ENCODE data around the gene ST3GAL3.

ST3GAL3 gene

DNA sequence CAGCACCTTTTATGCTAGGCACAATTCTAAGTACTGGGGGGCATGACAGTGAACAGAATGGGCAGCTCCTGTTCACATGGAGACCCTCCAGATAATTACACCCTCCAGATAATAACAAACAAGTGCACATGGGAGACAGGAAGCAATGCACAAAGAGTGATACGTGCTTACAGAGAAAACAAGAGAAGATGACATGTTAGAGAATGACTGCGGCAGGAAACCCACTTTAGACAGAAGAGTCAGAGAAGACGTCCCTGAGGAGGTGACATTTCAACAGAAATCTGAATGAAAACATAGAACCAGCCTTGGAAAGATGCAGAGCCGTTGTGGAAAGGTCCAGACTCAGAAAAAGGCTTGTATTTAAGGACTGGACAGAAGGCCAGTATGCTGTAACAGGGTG, 171.5 kb downstream of the ST3GAL3 start:
- DNase-seq (ENCODE audit: low read depth) = no peak

DNA sequence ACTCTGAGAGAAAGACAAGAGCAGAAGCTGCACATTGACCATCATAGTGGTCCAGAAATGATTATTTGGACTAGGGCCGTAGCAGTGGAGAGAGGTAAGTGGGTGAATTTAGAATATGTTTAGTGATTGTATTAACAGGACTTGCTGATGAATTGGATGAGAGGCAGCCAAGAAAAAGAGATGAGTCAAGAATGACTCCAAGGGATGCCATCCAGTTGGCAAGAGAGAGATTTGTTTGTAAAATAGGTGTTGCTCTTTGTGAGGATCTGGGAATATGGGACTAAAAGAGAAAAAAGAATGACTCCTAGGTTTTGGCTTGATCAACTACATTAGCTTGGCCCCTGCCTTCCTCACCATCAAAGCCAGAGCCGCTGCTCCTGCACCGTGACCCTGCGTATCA, 172.1 kb downstream of the ST3GAL3 start:
- DNase-seq (ENCODE audit: low read depth) = no peak

DNA sequence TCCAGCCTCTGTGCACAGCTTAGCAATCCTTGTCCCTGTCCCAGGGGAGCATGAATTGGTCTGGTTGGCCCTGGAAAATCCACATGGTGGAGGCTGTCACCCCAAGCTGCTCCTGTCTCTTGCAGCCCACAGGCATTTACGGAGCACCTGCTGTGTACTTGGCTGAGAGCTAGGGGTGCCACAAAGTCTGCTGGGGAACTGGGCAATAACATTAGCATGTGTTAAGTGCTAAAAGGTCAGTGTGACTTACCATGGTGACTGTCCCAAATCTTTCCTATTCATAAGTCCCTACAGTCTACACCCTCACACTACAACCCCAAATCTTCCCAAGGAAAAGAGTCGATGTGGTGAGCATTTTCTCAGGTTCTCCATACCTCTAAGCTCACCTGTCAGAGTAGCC, 172.7 kb downstream of the ST3GAL3 start:
- DNase-seq (ENCODE audit: low read depth) = no peak

DNA sequence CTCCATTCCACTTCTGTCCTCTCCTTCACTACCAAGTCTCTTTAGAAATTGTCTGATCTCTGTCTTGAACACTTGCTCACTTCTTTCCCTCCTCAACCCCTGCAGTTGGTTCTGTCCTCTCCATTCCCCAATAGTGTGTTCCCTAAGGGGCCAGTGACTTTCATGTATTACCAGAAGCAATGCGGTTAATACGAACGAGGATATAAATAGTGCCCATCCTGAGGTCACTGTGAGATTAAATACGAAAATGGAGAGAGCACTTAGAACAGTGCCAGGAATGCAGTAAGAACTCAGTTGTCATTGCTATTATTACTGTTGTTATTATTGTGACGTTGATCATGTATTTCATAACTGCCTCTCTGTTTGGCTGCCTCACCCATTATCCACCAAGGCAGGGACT, 173.3 kb downstream of the ST3GAL3 start:
- DNase-seq (ENCODE audit: low read depth) = no peak

DNA sequence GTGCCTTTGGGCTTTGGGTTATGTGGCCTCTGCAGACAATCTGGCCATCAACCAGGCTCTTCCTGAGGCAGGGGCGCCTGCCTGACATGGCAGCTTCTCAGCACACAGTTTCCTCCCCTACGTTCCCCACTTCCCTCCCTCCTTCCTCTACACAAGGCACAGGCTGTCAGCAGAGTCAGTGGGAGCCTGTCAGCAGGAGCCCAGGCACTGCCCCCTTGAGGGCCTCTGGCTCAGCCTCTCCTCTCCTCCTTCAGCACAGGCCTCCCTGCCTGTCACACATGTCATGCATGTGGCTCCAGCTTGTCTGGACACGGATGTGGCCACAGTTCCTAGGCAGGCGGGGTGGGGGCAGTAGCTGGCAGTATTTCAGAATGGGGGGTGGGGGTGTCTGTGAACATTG, 174.1 kb downstream of the ST3GAL3 start:
- peak; percentile 96 for DNase-seq (ENCODE audit: low read depth)

DNA sequence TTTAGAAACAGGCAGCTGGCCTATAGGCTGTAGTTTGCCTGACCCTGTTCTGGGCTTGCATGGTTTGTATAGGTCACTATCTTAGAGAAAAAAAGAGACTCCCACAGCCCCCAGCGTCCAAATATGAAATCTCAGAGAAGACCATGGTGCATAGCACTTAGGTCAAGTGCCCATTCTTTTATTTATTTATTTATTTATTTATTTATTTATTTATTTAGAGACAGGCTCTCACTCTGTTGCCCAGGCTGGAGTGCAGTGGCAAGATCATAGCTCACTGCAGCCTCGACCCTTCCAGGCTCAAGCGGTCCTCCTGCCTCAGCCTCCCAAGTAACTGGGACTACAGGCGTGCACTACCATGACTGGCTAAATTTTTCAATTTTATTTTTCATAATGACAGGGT, 175.4 kb downstream of the ST3GAL3 start:
- DNase-seq (ENCODE audit: low read depth) = no peak

DNA sequence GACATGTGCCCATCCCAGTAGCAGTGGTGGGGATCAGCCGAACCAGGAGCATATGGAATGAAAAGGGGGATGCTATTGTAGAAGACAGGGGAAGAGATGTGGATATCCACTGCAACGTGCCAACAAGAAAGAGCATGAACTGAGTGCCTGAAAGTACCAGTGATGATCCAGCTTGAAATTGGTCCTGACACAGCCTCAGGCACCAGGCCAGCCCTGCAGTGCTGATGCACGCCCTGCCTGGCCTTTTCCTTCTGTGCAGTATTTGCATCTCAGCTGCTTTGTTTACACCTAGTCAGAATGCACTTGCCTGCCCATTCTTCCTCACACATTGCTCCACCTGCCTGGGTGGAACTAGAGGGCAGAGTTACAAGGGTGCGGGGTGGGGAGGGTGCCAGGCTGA, 176.0 kb downstream of the ST3GAL3 start:
- no peak for DNase-seq (ENCODE audit: low read depth)

DNA sequence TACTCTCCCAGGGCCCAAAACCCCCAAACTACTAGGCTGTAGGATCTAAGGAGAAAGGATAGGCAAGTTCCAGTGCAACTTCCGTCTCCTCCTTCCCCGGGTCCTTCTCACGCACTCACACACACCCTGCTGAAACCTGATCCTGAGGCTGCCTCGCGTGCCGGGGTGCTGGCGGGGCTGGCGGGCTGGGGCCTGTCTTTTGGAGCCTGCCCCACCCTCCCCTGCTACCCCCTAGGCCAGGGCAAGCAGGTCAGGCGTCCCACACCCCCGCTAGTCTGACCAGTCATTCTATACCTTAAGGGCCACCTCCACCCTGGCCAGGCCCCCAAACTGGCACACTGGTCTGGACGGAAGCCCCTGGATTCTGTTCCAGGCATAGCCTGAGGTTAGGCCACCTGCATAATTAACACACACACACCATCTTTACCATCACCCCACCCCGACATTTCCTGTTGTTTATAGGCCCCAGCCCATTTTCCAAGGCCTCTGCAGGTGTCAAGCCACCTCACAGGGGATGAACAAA, 178.0 kb downstream of the ST3GAL3 start:
- no peak for DNase-seq (ENCODE audit: low read depth)

DNA sequence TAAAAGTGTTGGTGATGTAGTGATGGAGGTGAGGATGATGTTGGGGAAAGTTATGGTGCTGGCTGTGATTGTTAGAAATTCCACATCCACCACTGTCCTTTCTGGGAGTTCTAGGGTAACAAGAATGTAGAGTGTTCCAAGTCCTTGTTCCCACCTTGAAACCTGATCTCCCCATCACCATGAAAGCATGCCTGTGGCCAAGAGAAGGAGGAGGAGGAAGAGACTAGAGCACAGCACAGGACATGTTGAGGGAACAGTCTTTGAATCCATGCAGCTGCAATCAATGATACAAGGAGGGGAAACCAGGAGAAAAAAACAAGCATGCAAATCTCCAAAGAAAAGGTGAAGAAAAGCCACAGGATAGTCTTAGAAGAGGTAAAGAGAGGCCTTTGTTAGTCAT, 180.4 kb downstream of the ST3GAL3 start:
- no peak for DNase-seq (ENCODE audit: low read depth)

DNA sequence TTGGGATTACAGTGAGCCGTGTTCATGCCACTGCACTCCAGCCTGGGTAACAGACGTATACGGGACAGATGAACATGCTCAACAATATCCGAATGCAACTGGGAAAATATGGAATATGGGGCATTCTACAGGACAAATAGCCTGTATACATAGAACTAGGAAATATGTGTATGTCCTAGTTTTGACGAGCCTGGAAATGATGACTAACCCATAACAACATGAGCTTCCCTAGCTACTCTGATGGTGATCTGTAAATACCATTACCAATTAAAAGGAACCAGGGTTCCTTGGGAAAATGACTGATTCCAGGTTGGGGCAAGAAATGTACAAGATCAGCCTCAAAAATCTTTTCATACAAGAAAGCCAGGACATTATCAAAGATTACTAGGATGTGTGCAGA, 183.5 kb downstream of the ST3GAL3 start:
- DNase-seq (ENCODE audit: low read depth) = no peak

DNA sequence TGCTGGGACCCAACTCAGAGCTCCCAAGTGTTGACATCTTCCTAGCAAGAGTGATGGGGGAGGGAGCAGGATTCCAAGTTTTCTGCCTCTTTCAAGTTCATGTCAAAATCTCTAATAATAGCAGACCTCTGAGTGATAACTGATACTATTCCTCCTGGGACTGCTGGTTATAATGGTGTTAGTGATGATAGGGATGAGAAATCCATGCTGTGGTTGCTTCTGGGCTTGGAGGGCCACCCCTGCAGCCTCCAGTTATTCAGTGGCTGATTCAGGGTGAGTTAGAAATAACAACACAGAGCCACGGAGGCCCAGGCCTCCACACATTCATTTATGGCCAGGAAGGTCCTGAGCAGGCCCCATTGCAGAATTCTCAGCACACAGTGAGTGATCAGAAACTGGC, 185.7 kb downstream of the ST3GAL3 start:
- no peak for DNase-seq (ENCODE audit: low read depth)

DNA sequence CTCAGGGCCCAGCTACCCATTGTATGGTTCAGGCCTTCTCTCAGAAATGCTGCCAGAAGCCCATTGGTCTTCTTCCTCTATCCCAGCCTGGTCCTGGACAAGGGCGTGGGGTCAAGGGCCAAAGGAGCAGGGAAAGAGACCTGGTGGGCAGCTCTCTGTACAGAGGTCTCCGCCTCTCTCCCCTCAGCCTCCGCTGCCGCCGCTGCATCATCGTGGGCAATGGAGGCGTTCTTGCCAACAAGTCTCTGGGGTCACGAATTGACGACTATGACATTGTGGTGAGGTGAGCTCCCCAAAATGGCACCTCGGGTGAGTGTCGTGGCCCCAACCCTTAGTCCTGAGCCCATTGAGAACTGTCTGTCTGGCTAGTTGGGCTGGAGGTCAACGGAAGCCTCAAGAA, 191.6 kb downstream of the ST3GAL3 start:
- no peak for DNase-seq (ENCODE audit: low read depth)

DNA sequence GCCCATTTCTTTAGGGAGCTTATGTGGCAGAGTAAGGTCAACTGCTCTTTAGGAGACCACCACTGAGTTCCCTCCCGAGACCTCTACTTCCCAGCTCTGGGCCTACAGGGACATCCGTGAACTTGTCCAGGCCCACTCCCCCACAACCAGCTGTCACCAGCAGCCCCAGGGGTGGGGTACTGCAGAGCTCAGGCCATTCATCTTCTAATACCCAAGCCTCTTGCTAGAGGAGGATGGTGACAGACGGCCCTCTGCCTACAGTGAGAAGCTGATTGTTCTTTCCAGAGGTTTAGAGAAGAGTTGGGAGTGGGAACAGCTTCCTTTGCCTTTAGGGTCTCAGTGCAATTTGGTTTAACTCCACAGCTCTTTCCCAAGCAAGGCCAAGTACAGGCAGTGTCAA, 193.1 kb downstream of the ST3GAL3 start:
- no peak for DNase-seq (ENCODE audit: low read depth)

DNA sequence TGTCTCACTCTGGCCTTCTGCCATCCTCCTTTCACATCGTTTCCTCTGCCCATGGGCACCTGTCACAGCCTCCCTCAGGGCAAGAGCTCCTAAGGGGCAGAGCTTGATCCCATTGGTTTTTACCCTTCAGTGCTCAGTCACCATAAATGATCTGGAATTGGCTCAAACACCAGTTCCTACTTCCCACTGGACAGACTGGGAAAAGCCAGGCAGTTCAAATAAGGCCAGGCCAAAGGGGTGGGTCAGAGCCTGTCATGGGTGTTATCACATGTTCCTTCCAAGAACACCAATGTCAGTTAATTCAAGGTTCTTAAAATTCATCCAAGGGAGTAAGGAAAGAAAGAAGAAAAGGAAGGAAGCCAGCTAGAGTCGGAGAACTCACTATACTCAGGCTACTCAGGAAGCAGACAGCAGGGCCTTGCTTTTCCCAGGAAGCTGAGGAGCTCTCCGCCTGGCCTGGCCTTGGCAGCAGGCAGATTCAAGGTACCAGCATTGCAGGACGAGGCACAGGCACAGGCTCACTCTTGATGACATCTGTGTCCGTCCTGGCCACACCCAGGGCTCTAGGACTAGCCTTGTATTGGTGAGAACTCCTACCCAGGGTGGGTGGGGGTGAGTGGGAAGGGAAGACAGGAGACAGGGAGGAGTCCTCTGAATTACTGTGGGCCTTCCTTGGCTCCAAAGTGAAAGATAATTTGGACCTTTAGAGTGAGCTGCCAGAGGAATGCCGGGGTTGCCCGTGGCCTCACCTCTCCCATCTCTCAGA, 194.0 kb downstream of the ST3GAL3 start:
- DNase-seq (ENCODE audit: low read depth) = no peak

DNA sequence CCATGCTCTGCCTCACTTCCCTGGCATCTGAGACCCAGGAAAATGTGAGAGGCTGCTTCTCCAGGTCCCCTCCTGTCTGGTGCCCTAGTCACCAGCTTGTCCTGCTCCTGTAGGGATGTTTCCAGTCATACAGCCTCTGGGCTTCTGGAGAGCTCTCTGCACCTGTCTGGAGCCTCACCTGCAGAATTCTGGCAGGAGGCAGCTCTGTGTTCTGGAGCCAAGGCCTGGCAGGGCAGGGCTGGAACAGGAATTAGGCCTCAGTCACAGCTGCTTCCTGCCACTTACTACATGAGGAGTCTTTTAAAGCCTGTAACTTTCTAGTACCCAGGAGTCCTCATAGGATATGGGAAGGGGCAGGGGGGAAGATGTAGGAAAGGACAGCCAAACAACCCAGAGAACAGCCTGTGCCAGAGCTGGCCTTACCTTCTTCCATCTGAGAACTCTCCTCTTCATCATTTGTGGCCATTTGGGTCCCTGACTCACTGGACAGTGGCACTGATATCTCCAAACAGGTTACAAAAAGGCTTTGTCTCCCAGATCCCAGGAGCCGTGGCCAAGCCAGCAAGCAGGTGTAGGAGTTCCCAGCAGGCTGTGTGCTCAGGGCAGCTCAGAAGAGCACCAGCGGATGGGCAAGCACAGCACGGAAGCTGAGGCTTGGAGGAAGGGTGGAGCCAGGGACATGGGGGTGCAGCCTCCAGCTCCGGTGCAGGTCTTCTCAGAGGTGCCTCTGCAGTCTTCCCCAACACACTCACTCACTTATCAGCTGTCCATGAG, 194.9 kb downstream of the ST3GAL3 start:
- DNase-seq (ENCODE audit: low read depth) = no peak

DNA sequence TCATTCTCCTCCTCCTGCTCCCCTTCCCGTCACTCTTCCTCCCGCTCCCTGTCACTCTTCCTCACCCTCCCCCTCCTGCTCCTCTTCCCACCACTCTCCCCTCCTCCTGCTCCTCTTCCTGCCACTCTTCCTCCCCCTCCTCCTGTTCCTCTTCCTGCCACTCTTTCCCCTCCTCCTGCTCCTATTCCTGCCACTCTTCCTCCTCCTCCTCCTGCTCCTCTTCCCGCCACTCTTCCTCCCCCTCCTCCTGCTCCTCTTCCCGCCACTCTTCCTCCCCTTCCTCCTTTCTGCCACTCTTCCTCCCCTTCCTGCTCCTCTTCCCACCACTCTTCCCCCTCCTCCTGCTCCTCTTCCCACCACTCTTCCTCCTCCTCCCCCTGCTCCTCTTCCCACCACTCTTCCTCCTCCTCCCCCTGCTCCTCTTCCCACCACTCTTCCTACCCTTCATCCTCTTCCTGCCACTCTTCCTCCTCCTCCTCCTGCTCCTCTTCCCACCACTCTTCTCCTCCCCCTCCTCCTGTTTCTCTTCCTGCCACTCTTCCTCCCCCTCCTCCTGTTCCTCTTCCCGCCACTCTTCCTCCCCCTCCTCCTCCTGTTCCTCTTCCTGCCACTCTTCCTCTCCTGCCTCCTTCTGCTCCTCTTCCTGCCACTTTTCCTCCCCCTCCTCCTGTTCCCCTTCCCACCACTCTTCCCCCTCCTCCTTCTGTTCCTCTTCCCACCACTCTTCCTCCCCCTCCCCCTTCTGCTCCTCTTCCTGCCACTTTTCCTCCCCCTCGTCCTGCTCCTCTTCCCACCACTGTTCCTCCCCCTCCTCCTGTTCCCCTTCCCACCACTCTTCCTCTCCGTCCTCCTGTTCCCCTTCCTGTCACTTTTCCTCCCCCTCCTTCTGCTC, 197.6 kb downstream of the ST3GAL3 start:
- peak; percentile 56 for DNase-seq (ENCODE audit: low read depth)

DNA sequence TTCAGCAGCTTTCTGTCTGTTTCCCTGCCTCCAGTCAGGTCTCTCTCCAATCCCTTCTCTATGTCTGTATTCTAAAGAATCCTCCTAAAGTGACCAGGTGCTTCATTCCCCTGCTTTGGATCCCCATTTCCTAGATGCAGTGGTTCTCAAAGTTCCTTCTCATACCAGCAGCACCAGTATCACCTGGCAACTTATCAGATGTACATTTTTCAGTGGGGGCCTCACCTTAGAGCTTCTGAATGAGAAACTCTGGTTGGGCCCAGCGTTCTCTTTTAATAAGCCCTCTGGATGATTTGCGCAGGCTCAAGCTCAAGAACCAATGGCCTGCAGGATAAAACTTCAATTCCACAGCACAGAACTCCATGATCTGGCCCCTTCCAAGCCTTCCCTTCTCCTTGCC, 200.9 kb downstream of the ST3GAL3 start:
- DNase-seq (ENCODE audit: low read depth) = no peak

DNA sequence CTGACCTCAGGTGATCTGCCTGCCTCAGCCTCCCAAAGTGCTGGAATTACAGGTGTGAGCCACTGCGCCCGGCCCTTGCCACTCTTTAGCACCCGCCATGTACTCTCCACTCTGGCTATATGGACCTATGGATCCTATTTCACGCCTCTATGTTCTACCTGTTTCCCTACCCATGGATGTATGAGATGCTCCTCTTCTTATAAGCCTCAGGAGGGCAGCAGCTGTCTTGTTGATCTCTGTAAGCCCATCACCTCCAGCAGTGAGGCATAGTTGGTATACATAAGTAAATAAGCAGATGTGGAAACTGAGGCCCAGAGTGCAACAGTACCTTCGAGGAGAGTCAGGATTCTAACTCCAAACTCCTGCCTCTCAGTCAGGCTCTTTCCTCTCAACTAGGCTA, 201.5 kb downstream of the ST3GAL3 start:
- DNase-seq (ENCODE audit: low read depth) = no peak

DNA sequence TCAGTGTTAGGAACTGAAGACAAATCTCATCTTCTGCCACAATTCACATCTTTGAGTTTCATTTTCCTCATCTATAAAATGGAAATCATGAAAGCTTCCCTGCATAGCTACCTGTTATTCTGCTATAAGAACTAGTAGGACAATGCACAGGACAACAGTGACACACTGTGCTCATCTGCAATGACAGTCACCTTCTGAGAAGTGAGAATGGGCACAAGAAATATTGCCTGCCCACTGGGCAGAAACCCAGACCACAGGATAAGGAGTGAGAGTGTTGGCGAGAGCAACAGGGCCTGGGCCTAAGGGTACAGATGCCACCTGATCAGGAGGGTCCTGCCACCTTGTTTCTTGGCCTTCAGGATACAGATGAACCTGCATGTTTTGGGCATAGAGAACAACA, 203.0 kb downstream of the ST3GAL3 start:
- no peak for DNase-seq (ENCODE audit: low read depth)

DNA sequence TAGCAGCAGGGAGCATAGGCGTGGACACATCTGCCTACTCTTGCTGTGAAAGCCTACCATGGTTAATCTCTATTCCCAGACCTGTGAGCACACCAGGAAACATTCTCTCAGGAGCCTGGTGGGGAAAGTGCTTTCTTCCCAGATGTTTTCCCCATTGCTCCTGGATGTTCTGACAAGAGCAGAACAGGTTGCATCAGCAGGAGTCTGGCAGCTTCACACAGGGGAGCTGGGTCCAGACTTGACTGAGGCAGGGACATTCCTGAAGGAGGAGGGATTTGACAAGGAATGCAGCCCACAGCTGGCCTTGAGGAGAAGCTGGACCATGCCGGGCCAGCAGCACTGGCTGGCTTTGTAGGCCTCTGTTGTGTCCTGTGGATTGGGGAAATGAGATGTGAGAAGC, 205.3 kb downstream of the ST3GAL3 start:
- no peak for DNase-seq (ENCODE audit: low read depth)

DNA sequence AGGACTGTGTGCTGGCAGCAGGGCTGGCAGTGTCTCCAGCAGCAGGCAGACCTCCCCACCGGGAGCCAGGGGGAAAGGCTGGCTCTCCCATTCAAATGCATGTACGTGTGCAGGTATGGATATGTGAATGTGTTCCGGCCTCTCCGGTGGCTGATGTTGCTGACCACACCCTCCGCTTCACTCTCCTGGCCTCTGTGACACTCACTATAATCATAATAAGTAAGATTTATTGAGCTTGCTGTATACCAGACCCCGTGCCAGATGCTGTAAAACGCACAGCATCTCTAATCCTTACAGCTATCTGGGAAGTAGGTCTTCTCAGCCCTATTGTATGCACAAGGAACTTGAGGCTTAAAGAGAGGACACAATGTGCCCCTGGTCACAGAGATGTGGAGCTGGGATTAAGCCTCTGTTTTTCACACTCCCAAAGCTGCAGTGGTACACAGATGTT, 205.7 kb downstream of the ST3GAL3 start:
- no peak for DNase-seq (ENCODE audit: low read depth)

DNA sequence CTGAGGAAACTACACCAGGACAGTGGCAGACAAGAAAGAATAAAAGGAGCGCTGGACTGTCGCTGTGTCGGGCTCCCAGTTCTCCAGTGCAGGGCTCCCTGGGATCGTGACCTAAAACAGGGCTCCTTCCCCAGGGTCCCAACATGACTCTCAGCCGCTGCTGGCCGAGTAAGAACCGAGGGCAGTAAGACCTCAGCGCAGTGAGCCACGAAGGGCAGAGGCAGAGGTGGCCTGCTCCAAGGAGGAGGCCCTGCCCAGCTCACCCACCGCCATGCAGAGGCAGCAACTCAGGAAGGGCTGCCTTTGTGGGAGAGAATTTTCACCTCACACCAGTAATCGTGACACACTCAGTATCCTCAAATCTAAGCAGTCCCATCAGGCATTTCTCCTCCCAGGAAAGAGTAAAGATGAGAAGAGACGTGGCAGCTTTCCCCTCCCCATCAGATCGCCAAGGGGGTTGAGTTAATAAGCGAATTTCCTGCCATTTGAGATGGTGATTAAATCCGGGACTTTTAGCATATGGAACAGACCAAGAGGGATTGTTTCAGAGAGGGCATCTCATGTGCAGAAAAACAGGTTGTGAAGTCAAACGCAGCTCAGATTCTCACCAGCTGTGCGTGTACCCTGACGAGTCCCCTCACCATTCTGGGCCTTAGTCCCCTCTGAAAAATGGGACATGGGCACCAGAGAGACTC, 206.5 kb downstream of the ST3GAL3 start:
- no peak for DNase-seq (ENCODE audit: low read depth)

Measured in CMK (cell line).